WI38 (cell line): ENCODE results near the gene TUBAL3.

Source experiments
- H3K4me3 ChIP-seq: 2 replicates; pipeline ENCODE4 v1.5.1; 2011; ENCODE audit warnings: low read depth, mild to moderate bottlenecking, control low read depth, low read length
- TF ChIP-seq, protein P1 (sequence below): IDR thresholded peaks from 2 replicates; pipeline ENCODE4 v1.5.1; 2012; ENCODE audit warnings: low read depth, mild to moderate bottlenecking, control low read depth, low read length

The TUBAL3 gene

DNA sequence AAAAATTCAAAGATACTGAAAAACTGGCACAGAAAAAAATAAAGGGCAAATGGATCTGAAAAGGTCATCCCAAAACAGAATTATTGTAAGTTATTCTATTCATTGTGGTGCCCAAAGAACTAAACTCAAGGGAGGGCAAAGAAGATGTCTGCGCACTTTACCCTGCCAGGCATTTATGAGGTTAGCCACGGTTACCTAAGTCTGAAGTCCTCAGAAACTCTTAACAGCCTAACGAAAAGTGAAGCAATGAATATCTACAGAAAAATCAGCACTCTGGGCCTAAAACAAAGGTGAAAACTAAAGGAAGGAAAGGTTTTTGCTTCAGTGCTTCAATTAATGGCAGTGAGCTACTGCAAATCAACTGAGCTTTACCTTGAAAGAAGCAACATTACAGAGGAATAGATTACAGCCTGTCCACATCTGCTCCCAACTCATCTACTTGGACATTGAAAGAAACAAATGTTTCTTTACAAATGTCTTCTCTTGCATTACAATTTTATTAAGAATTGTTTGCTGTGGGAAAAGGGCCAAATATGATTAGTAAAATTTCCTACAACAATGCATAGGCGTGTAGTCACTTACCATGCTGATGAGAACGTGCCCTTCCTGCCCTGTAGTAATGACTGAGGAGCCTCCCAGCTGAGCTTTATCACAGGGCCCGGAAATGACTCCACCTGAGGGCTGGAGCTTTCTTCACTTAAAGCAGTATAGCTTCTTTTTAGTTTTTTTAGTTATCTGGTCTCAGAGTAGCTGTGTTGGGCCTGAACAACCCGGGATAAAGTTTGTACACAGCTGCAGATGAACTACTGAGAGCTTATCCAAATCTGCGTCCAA, at the start of gene TUBAL3:
Gene TUBAL3 (minus strand): TSS at position 621 of the 834 bp plus-strand sequence. CDS start 36 bp downstream, at position 585.
- TF ChIP-seq, protein P1, sequence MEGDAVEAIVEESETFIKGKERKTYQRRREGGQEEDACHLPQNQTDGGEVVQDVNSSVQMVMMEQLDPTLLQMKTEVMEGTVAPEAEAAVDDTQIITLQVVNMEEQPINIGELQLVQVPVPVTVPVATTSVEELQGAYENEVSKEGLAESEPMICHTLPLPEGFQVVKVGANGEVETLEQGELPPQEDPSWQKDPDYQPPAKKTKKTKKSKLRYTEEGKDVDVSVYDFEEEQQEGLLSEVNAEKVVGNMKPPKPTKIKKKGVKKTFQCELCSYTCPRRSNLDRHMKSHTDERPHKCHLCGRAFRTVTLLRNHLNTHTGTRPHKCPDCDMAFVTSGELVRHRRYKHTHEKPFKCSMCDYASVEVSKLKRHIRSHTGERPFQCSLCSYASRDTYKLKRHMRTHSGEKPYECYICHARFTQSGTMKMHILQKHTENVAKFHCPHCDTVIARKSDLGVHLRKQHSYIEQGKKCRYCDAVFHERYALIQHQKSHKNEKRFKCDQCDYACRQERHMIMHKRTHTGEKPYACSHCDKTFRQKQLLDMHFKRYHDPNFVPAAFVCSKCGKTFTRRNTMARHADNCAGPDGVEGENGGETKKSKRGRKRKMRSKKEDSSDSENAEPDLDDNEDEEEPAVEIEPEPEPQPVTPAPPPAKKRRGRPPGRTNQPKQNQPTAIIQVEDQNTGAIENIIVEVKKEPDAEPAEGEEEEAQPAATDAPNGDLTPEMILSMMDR, result no peak
- H3K4me3 ChIP-seq, result no peak within 1 kb of the TSS

DNA sequence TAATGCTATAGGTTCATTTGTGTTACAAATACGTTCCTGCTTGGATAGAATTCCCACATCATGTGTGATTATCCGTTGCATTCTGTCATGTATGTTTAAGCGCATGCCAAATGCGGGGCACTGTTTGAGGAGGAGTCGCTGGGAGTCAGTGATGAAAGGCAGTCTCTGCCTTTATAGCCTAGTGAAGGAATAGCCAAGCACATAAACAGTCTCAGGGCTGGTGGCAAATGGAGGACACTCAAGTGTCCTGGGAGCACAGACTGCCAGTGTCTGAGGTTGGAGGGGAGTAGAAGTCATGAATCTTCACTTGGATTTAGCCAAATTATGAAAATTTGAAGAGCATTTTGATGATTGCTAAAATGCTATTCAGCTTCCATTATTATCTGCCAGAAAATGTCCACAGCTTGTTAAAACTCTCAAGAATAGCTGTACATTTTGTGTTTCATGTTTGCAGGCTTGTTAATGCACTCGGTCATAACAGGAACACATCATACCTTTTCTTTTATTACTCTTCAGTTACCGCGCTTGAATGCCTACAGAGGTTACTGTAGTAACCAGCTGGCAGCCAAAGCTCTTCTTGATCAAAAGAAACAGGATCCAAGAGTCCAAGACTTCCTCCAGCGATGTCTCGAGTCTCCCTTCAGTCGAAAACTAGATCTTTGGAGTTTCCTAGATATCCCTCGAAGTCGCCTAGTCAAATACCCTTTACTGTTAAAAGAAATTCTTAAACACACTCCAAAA, 49.3 kb upstream of the TUBAL3 start:
- no peak overlapping the region for H3K4me3 ChIP-seq
- TF ChIP-seq, protein P1, result no peak

DNA sequence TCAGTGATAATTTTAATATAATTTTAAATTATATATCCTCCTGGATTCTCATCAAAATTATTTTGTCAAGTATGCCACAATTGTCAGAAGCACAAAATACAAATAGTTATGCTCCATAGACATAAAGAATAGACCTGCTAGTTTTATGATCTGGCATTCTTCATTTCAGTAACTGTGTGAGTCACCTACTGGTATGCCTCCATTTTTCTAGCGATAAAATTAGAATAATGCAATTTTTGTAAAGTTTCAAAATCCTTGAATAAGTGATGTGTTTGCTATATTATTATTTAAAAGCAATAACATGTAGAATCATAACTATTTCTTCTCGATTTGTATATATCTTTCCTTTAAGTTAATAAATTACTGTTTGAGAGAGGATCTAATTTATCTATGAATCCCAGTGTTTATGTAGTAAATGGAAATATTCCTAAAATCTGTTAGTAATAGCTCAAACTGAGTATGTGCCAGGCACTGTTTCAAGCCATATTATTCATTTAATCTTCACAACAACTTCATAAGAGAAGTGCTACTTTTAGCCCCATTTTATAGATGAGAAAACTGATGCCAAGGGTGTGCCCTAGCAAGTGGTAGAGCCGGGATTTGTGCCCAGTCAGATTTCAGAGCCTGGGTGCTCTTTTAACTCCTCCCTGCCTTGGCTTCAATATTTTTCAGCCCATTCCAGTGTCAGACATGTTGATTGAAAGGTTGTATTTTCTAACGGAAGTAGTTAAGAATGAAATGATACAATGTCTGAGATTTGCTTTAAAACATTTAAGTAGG, 46.2 kb upstream of the TUBAL3 start:
- no peak overlapping the region for H3K4me3 ChIP-seq
- TF ChIP-seq, protein P1, result no peak

DNA sequence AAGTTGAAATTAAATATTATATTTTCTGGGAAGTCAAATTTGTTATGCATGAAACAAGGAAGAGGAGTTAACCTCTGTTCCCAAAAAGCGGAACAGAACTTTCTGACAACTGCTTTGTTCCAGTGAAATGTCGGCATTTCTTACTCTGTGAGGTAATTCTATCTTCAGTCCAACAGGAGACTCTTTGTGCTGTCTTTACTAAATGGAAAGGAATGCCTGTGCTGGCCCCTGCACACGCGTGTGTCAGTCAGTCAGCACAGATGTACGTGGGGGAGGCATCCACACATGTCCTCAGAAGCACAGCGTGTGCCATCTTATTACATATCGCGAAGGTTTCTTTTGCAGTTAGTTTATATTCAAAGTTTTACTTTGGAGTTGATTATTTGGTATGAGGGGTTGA, 45.2 kb upstream of the TUBAL3 start:
- H3K4me3 ChIP-seq, result no peak overlapping the region
- TF ChIP-seq, protein P1, result no peak

DNA sequence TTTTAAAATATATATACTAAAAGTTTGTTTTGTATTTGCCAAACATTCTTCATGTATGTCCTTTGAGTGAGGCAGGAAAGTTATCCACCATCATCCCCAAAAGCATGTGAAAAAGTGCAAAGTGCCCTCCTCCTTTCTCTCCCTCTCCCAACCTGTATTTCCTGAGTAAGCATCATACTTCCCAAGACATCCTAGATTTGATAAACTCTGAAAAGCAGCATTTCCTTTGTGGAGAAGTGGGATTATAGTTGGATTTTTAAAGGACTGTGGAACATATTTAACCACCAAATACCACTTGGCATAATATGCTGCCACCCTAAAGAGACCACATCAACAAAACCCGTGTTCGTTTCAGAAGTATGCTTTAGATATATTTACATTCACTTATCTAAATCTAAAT, 44.6 kb upstream of the TUBAL3 start:
- TF ChIP-seq, protein P1, result no peak
- no peak overlapping the region for H3K4me3 ChIP-seq

DNA sequence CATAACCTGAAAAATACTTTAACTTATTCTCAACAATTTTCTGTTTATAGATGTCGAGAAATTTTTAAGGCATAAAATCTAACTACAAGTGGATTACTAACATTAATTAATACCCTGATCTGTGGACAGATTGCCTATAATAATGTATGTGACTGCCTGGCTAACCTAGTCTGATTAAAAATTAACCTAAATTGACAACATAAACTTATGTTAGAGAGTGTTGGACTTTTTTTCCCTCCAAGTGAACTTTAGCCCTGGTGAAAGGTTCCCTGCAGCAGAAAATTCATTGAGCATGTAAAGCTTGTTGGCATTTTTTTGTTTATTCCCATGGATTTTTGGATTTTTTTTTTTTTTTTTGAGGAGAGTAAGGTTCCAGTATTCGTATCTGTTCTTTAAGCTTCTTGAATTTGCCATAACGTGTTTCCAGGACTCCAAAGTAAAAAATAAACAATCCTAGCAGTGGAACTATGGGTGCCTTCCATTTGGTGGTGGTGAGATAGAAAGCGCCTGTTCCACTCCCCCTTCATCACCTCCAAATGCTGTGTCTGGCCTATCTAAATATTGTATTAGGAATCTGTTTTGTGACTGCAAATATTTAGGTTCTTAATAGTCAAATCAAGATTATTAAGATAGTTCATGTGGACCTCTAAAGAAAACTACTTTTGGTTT, 43.8 kb upstream of the TUBAL3 start:
- H3K4me3 ChIP-seq, result no peak overlapping the region
- TF ChIP-seq, protein P1, result no peak
